ENCODE measurements around the gene ASAP3.

The ASAP3 gene

DNA sequence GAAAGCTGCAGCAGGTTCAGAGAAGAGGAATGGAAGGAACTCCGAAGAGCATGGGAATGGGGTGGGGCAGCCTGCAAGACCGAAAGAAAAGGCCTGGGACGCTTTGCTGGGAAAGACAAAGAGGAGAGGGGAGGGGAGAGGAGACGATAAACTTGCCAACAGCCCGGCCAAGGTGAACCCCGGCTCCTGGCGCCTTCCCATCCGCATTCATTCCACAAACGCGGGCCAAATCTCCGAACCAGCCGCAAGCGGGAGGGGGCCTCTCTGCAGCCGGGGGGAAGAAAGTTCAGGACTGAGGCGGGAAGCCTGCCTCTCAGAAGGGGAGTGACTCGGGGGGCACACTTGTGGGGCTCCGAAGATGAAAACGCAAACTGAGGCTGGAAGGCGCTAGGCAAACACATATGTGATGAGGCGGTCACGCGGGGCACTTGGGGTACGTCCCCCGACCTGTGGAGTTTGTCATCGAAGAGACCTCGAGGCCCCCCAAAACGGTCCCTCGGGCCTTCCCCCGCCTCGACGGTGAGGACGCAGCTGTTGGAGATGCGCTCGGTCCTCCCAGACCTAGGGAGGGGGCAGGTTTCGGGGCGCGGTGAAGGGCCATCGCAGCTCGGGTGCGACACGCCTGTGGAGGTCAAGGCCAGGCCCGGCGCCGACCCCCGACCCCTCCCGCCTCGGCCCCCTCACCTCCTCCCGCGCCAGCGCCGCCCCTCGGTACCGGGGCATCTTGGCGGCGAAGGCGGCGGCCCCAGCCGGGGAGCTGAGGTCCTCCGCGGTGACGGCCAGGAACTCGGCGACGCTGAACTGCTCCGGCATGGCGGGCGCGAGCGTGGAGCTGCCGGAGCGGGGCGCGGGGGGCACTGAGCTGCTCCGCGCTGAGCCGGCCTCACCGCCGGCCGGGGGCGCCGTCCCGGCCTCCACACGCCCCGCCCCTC, at the start of gene ASAP3:
TSS of gene ASAP3 (minus strand) at position 859 of the 932 bp plus-strand sequence. CDS start at position 813, 46 bp downstream.
- peak in 1 of 2 donors; percentile 4 for DNase-seq (ENCODE audit: extremely low read depth in 1 of 2, low read depth in 1 of 2)

DNA sequence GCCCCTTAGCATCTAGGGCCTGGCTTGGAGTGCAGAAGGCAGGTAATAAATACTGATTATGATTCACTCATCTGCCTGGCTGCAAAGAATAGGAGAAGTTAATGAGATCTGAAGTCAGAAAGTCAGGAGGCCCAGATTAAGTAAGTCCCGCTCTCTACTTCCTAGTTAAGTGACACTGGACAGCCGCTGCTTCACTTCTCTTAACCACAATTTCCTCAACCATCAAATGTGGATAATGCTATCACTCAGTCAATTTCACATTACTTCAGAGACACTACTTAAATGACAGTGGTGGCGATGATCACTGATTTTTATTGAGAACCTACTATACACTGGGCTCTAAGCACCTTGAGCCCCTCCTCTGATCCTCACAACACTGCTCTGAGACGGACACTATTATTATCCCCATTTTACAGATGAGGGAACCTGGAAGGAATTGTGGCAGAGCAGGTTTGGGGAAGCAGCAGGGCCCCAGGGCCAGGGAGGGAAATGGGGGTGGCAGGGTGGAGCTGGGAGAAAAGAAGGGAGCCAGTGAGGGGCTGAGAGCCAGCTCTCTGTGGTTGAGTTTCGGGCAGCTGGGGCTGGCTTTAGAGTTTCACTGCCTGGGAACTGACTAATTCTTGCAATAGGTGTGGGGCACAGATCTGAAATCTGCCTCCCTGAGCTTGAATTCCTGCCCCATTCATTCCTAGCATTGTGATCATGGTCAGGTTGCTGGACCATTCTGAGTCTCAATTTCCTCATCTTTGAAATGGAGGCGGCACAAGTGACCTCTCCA, 49.5 kb upstream of the ASAP3 start:
- no peak for DNase-seq (ENCODE audit: extremely low read depth in 1 of 2, low read depth in 1 of 2)

DNA sequence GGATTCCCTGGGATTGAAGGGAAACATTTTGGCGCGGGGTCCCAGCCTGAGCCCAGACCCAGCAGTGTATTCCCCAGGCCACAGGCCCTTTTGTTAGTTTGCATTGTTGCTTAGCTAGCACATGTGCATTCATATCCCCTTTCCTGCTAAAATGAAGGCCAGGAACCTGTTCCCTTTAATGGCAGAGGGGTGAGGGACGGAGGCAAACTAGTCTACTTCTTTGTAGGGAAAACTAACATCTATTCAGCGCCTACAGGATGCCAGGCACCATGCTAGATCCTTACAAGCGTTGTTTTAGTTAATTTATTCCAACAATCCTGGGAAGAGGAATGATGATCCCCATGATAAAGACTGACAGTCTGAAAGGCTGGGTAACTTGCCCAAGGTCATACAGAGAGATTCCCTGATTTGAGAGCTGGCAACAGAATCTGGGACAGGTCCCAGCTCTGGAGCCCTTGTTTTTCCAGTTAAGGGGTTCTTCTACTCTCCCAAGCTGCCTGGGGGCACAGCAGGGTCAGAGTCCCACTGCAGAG, 47.6 kb upstream of the ASAP3 start:
- DNase-seq (ENCODE audit: extremely low read depth in 1 of 2, low read depth in 1 of 2) = no peak

DNA sequence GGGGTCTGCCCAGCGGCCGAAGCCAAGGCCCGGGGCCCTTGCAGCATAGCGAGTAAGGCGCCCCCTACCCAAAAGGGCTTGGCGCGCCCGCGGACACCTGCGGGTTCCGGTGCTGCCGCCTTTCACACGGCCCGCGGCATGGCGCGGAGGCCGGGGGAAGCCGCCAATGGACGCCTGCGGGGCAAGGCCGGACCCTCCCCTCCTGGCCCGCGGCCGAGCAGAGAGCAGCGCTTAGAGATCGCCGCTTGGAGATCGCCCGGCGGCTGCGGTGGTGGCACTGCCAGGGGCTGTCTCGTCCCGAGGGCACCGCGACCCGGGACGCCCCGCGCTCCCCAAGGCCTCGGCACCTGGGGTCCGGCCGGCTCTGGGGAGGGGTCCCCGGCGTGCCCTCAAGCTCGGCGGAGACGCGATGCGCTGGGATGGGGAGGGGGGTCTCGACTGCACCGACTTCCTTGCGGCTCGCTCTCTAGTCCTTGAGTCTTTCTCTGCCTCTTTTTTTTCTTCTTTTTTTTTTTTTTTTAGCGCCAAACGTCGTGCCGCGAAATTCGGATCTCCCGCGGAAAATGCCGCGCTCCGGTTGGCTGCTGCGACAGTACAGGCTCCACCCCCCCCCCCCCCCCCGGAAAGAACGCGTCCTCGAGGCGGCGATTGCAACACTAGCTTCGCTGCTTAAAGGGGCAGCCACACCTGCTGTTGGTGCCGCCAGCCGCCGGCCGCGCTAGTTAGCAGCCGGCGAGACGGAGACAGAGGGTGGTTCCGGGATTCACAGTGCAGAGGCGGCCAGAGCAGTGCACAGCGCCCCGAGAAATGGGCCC, 47.0 kb upstream of the ASAP3 start, which contains the start of gene E2F2:
TSS of gene E2F2 (minus strand) at position 487 of the 815 bp plus-strand sequence. CDS start at position 47, 440 bp downstream.
- DNase-seq (ENCODE audit: extremely low read depth in 1 of 2, low read depth in 1 of 2) = peak; percentile 56 to 75

- no peak for DNase-seq (ENCODE audit: extremely low read depth in 1 of 2, low read depth in 1 of 2)
These were observed 46.2 kb upstream of the ASAP3 start for GRCh38 chr1:23530087-23530746.

- no peak for DNase-seq (ENCODE audit: extremely low read depth in 1 of 2, low read depth in 1 of 2)
These were observed 45.4 kb upstream of the ASAP3 start for GRCh38 chr1:23529146-23530086.

DNA sequence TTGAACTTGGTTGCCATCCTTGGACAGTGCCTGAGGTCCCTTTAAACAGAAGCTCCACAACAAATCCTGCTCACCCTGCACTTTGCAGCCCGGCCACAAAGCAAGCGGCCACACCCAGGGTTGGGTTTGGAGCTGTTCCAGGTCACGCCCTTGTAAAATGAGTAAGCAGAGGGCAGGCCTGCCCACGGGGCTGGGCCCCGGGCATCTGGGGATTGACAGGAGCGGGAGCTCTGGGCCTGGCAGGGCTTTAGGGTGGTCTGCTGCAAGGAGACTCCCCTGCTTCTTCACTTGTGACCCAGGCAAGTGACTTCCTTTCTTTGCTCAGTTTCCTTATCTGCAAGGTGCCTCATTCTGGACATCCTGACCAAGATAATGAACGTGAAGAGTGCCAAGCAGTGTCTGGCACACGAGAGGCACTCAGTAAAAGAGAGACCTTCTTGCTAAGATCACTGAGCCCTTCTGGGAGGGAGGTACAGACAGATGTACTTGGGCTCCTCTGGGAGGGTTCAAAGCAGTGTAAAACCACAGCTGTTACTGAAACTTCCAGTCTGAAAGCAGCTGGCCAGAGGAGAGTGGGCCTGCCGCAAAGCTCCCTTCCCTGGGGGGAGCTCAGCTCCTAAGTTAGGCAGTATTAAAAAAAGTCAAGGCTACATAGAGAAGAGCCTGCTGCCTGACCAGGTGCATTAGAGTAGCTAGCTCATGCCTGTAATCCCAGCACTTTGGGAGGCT, 44.4 kb upstream of the ASAP3 start:
- DNase-seq (ENCODE audit: extremely low read depth in 1 of 2, low read depth in 1 of 2) = peak; percentile 44 to 57

DNA sequence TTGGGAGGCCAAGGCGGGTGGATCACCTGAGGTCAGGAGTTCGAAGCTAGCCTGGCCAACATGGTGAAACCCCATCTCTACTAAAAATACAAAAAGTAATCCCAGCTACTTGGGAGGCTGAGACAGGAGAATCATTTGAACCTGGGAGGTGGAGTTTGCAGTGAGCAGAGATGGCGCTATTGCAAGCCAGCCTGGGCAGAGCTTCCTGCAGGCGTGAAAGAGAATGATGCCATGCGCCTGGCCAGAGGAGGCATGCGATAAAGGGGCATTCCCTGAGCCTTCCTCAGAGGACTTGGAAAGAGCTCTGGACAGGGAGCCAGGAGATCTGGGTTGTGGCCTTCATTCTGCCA, 43.9 kb upstream of the ASAP3 start:
- no peak for DNase-seq (ENCODE audit: extremely low read depth in 1 of 2, low read depth in 1 of 2)

DNA sequence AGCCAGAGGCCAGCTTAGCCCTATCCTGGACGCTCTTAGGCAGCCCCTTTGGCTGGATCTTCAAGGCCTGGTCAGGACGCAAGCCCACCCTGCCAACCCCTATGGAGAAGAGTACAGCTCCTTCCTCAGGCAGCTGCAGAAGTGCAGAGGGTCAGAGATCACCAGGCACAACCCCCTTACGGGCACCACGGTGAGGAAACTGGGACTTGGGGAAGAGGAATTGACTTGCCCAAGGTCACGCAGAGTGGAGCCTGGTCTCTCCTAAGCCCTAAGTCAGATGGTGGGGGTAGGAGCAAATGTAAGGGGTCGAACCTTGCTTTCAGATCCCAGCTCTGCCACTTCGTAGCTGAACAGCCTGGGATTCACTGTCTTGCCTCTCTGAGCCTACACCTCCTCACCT, 43.4 kb upstream of the ASAP3 start:
- no peak for DNase-seq (ENCODE audit: extremely low read depth in 1 of 2, low read depth in 1 of 2)

- DNase-seq (ENCODE audit: extremely low read depth in 1 of 2, low read depth in 1 of 2) = no peak
These were observed 42.5 kb upstream of the ASAP3 start for GRCh38 chr1:23526329-23527041.

DNA sequence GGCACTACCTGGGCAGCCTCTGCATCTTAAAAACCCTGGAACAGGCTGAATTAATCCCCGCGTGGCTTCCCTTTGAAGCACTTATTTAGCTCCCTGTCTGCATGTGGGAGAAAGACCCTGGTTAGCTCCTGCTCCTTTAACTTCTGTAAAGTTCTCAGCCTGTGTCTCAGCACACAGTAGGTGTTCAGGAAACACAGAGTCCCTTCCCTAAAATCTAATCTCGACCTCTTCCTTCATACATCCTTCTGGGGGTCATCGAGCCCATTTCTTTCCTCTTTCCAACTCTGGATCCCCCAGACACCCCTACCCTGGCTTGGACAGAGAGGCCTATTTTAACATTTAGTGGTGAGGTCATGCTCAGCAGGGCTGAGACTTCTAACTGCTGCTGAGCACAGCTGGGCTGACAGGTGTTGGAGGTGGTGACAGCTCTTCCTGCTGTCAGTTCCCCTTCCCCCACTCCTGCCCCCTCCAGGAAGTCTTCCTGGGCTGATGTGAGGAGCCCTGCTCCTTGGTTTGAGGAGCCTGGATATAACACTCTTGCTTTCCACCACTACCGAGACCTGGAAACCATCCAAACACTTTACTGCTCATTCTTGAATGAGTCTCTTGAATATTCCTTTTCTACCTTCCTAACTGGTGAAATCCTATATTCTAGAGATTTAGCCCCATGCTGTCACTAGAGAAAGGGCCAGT, 41.7 kb upstream of the ASAP3 start:
- no peak for DNase-seq (ENCODE audit: extremely low read depth in 1 of 2, low read depth in 1 of 2)

- DNase-seq (ENCODE audit: extremely low read depth in 1 of 2, low read depth in 1 of 2) = no peak
These were observed 40.9 kb upstream of the ASAP3 start for GRCh38 chr1:23524716-23525401.

DNA sequence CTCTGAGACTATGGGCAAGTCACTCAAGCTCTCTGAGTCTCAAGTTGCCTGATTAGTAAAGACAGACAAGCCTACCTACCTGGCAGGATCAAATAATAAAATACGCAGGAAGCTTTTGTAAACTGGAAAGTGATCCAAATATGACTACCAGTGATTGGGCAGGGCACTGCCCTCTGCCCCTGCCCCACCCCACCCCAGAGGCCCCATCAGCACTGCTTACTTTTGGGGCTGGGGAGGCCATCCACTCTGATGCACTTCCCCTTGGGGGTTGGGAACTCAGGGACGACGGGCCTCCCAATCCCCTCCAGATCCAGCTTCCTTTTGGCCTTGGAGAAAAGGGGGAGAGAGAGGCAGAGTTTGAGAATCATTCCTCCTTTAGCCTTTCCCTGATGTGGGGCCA, 40.2 kb upstream of the ASAP3 start:
- DNase-seq (ENCODE audit: extremely low read depth in 1 of 2, low read depth in 1 of 2) = no peak

GRCh38 chr1:23522244-23522982, 38.4 kb upstream of the ASAP3 start:
- no peak for DNase-seq (ENCODE audit: extremely low read depth in 1 of 2, low read depth in 1 of 2)

- DNase-seq (ENCODE audit: extremely low read depth in 1 of 2, low read depth in 1 of 2) = no peak
These were observed 37.6 kb upstream of the ASAP3 start for GRCh38 chr1:23521588-23521987.

DNA sequence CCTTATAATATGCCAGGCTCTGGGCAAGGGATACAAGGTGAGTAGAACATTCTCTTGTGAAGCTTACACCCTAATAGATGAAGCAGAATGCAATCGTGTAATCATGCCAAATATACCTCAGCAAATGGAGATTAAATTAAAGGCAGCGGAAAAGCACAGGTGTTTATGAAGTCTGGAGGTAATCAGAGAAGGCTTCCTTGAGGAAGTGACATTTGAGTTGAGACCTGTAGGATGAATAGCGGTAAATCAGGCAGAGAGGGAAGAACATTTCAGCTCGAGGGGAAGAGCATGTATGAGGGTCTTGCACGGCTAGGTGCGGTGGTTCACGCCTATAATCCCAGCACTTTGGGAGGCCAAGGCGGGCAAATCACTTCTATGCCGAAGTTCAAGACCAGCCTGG, 33.6 kb upstream of the ASAP3 start:
- DNase-seq (ENCODE audit: extremely low read depth in 1 of 2, low read depth in 1 of 2) = no peak
